ENCODE measurements around the gene FN3KRP. TPM values are rescaled to one million over a fixed set of nuclear protein-coding genes. Genes with fewer than 3 reads are reported as not detected.

The FN3KRP gene
- total and polyA plus RNA-seq, 8 donors, result 24.7 to 55.6 (median 49.8) TPM

DNA sequence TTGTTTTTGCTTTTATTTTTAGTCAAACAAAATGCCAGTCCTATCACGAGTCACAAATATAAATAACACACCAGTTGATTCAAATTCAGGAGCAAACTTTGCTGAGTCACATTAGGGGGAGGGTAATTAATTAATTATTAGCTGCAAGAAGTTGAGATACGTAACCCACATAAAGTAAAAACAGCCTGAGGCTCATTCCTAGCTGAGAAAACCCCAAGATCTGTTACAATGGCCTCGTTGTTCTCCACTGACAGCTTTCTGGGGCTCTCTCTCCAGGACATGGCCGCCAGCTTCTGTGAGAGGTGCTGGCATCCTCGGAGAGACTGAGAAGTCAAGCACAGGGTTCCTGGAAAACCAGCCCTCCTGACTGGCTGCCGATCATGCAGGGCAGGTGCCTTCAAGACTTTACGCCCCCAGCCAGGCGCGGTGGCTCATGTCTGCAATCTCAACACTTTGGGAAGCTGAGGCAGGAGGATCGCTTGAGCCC lies 29.1 kb upstream of the FN3KRP start:
- ATAC-seq, result no peak
- H3K36me3 ChIP-seq, result no peaks in the 10 kb centered on the region
- no peak for DNase-seq
- no peaks in the 10 kb centered on the region for H3K27me3 ChIP-seq
- H3K27ac ChIP-seq, result no peak overlapping the region
- intact Hi-C loops (cut with DNase I), result no loop called here
- H3K4me1 ChIP-seq, result no peaks in the 10 kb centered on the region
- TF ChIP-seq, protein P1, sequence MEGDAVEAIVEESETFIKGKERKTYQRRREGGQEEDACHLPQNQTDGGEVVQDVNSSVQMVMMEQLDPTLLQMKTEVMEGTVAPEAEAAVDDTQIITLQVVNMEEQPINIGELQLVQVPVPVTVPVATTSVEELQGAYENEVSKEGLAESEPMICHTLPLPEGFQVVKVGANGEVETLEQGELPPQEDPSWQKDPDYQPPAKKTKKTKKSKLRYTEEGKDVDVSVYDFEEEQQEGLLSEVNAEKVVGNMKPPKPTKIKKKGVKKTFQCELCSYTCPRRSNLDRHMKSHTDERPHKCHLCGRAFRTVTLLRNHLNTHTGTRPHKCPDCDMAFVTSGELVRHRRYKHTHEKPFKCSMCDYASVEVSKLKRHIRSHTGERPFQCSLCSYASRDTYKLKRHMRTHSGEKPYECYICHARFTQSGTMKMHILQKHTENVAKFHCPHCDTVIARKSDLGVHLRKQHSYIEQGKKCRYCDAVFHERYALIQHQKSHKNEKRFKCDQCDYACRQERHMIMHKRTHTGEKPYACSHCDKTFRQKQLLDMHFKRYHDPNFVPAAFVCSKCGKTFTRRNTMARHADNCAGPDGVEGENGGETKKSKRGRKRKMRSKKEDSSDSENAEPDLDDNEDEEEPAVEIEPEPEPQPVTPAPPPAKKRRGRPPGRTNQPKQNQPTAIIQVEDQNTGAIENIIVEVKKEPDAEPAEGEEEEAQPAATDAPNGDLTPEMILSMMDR (IDR thresholded peaks at IDR 0.05), result no peak
- no peak overlapping the region for H3K4me3 ChIP-seq
- no peaks in the 10 kb centered on the region for H3K9me3 ChIP-seq

DNA sequence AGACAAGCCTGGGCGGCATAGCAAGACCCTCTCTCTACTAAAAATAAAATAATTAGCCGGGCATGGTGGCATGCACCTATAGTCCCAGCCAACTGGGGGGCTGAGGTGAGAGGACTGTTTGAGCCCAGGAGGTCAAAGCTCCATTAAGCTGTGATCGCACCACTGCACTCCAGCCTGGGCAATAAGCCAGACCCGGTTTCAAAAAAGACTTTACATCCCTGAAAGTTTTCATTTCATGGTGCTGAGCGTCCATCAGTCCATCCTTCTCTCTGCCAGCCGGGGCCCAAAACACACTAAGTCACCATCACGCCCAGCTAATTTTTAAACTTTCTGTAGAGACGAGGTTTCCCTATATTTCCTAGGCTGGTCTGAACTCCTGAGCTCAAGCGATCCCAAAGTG lies 28.6 kb upstream of the FN3KRP start:
- ATAC-seq (no peak), DNase-seq (no peak)
- Histone ChIP-seq H3K27me3 (no peaks in the 10 kb centered on the region), H3K4me1 (no peaks in the 10 kb centered on the region), H3K4me3 (no peak overlapping the region), H3K27ac (no peak overlapping the region), H3K9me3 (no peaks in the 10 kb centered on the region), H3K36me3 (no peaks in the 10 kb centered on the region)
- TF ChIP-seq, protein P1 (IDR thresholded peaks at IDR 0.05), result no peak
- intact Hi-C loops (cut with DNase I), result no loop called here

DNA sequence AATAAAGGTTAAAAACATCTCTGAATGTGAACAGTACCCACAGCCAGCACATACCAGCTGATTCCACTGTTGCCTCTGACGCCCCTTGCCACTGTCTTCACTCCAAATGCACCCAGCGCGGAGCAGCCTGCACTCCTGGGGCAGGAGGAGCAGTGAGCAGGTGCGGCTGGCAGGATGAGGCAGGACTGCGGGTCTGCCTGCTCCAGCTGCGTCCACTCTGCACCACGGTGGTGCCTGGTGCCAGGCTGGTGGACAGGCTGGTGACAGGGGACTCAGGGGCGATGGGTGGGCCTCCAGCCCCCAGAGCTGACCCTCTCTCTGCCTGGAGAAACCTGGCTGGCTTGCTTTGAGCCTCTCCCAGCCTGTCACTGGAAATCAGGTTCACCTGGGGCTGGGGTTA lies 27.4 kb upstream of the FN3KRP start:
- intact Hi-C loops (cut with DNase I), result no loop called here
- ATAC-seq, result no peak
- no peak overlapping the region for H3K4me3 ChIP-seq
- TF ChIP-seq, protein P1 (IDR thresholded peaks at IDR 0.05), result no peak
- no peak for DNase-seq
- no peaks in the 10 kb centered on the region for H3K36me3 ChIP-seq
- peaks cover 0 to 1% of the 10 kb centered on the region in 2 donors for H3K9me3 ChIP-seq
- H3K4me1 ChIP-seq, result no peaks in the 10 kb centered on the region
- H3K27me3 ChIP-seq, result no peaks in the 10 kb centered on the region
- no peak overlapping the region for H3K27ac ChIP-seq

DNA sequence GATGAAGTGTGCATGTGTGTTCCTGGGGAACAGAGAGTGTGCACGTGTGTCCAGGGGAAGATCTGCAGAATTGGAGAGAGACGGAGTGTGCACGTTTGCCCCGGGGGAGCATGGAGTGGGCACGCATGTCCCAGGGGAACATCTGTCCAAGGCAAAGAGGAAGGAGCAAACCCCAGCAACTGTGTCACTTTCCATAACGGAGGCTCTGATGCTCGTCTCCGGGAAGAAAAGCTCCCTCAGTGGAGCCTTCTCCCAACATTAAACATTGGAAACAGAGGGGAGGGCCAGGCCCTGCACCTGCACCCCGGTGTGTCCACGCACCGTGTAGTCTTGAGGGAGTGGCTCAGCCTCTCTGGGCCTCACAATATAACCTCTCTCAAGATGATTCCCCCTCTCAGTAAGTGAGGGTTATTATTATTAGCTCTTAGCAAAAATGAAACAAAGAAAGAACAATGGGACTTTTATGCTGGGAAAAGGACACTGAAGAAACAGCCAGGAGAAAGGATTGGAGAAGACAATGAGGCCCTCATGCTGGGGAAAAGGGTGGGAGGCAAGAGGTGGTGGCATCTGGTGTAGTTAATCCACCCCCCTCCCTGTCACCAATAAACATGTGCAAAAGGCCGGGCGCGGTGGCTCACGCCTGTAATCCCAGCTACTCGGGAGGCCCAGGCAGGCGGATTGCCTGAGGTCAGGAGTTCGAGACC lies 25.6 kb upstream of the FN3KRP start:
- Histone ChIP-seq H3K4me3 (no peak overlapping the region), H3K9me3 (peaks cover 0 to 14% of the 10 kb centered on the region in 2 donors), H3K27me3 (peaks cover 0 to under 1% of the 10 kb centered on the region in 2 donors), H3K4me1 (no peaks in the 10 kb centered on the region), H3K27ac (no peak overlapping the region), H3K36me3 (no peaks in the 10 kb centered on the region)
- intact Hi-C loops (cut with DNase I), result no loop called here
- DNase-seq (no peak), ATAC-seq (no peak)
- TF ChIP-seq, protein P1 (IDR thresholded peaks at IDR 0.05), result no peak

DNA sequence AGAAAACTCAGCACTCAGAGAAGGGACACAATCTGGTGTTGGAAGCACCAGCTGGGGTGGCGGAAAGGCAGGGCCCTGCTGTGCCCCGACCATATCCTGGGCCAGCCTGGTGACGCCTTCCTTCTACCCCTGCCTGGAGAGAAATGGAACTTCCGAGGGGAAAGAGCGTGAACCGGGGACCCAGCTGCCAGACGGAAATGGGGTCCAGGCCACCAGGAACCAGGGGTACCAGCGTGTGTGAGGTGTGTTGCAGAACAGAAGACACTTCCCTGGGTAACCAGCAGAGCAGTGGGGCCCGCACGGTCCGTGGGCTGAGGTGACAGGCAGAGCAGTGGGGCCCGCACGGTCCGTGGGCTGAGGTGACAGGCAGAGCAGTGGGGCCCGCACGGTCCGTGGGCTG lies 24.8 kb upstream of the FN3KRP start:
- DNase-seq, result no peak
- no peak overlapping the region for H3K4me3 ChIP-seq
- intact Hi-C loops (cut with DNase I), result no loop called here
- peaks cover 0 to under 1% of the 10 kb centered on the region in 2 donors for H3K4me1 ChIP-seq
- no peaks in the 10 kb centered on the region for H3K36me3 ChIP-seq
- H3K9me3 ChIP-seq, result peaks cover 0 to 14% of the 10 kb centered on the region in 2 donors
- no peak for ATAC-seq
- H3K27ac ChIP-seq, result no peak overlapping the region
- peaks cover 0 to 9% of the 10 kb centered on the region in 2 donors for H3K27me3 ChIP-seq
- TF ChIP-seq, protein P1 (IDR thresholded peaks at IDR 0.05), result no peak
